ENCODE data around the gene EML5.
"Not testable (repeated sequence)": the region's sequence is repeated elsewhere in the genome, so short reads cannot be mapped to it uniquely, and the experiment has no call there.

EML5 gene

DNA sequence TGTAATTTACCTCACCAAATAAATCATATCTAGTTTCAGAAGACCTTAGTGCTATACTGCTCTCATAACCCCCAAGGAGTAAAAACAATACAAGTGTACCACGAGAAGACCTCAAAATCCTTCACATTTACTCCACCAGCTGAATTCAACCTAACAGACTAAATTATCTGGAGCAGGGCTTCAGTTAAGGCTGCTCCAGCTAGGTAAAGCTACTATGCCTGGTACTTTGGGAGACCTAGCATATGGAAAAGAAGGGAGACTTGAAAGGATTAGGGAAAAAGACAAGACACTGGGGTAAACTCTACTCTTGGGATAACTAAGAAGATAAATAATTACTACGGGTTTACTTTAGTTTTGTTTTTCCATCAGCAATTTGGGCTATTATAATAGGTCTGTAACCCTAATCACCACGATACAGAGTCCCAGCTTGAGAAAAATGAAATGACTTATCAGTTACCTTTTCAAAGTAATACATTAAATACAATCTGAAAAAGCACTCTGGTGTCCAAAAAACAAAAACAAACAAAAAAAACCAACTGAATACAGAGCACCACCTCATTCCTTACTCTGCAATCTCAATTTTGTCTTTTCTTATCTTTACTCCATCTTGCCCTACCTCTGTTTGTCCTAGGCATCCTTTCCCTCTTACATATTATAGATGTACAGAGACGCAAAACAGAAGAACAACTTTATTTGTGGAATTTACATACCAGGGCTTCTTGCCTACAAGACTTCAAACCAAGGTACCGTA lies 2.1 kb downstream of the EML5 start:
- Mint-ChIP-seq H3K4me1 (ENCODE audit: low read depth) (peaks cover 16% of the 10 kb centered on the region), H3K36me3 (ENCODE audit: low read depth) (no peaks in the 10 kb centered on the region), H3K4me3 (peak overlapping the region; percentile 3), H3K27ac (no peak overlapping the region), H3K9me3 (no peaks in the 10 kb centered on the region), H3K27me3 (ENCODE audit: low read depth) (peaks cover 33% of the 10 kb centered on the region)

DNA sequence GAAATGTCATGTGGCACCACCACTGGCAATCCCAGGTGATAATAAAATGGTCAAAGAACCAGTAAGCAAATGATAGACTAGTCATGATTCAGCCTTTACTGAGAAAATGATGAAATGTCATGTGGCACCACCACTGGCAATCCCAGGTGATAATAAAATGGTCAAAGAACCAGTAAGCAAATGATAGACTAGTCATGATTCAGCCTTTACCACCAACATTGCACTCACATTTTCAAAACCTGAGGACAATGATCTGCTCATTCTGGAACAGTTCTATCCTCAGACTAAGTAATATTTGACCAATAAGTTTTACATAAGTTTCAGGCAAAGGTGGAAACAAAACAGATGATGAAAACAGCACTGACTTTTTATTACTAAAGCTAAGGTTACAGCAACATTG lies 3.2 kb downstream of the EML5 start:
- not testable (repeated sequence) for H3K4me3 Mint-ChIP-seq; H3K27ac Mint-ChIP-seq; H3K36me3 Mint-ChIP-seq (ENCODE audit: low read depth); H3K9me3 Mint-ChIP-seq
- H3K27me3 Mint-ChIP-seq (ENCODE audit: low read depth): peaks cover 30% of the 10 kb centered on the region
- peaks cover 16% of the 10 kb centered on the region for H3K4me1 Mint-ChIP-seq (ENCODE audit: low read depth)

DNA sequence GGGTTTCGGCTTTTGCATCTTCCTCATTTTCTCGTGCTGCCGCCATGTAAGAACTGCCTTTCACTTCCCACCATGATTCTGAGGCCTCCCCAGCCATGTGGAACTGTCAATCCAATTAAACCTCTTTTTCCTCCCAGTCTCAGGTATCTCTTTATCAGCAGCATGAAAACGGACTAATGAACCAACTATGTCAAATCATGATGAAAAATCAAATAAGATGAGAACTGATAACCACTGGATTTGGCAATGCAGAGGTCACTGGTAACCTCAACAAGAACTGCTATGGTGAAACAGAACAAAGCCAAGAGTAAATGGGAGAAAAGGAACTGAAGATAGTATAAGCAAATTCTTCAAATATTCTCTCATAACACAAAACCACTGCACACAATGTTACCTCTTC lies 6.0 kb downstream of the EML5 start:
- Mint-ChIP-seq H3K4me1 (ENCODE audit: low read depth) (peaks cover 9% of the 10 kb centered on the region), H3K36me3 (ENCODE audit: low read depth) (peaks cover 5% of the 10 kb centered on the region), H3K9me3 (peaks cover 20% of the 10 kb centered on the region), H3K27me3 (ENCODE audit: low read depth) (peaks cover 18% of the 10 kb centered on the region), H3K4me3 (no peak overlapping the region), H3K27ac (no peak overlapping the region)

DNA sequence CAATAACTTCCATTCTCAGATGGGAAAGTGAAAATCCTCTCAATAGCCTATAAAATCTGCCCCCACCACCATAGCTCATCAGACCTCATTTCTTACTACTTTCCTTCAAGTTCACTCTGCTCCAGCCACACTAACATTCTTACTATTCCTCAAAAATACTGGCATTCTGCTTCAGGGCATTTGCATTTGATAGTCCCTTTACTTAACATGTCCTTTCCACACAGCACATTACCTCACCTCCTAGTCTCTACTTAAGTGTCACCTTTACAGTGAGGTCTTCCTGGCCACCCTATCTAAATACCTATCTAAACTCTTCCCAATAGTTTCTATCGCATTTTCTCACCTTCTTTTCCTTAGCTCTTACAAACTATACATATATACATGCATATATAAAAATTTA lies 6.8 kb downstream of the EML5 start:
- Mint-ChIP-seq H3K9me3 (peaks cover 23% of the 10 kb centered on the region), H3K4me1 (ENCODE audit: low read depth) (peaks cover 2% of the 10 kb centered on the region), H3K27ac (no peak overlapping the region), H3K36me3 (ENCODE audit: low read depth) (peaks cover 5% of the 10 kb centered on the region), H3K4me3 (no peak overlapping the region), H3K27me3 (ENCODE audit: low read depth) (peaks cover 10% of the 10 kb centered on the region)

DNA sequence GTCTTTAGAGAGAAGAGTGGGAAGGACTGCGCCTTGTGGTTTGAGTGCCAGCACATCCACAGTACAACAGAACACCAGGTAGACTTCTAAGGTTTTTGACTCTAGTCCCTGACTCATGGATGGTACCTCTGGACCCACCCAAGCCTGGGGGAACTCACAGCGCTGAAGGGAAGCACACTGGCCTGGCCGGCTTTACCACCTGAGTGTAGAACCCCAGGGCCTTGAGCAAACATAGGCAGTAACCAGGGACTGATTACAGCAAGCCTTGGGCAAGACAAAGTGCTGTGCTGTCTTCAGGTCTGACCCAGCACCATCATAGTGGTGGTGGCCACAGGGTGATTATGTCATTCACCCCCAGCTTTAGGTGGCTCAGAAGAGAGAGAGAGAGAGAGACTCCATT lies 17.2 kb downstream of the EML5 start:
- Mint-ChIP-seq H3K27ac (no peak overlapping the region), H3K9me3 (peaks cover 3% of the 10 kb centered on the region), H3K4me1 (ENCODE audit: low read depth) (no peaks in the 10 kb centered on the region), H3K4me3 (no peak overlapping the region), H3K27me3 (ENCODE audit: low read depth) (no peaks in the 10 kb centered on the region), H3K36me3 (ENCODE audit: low read depth) (no peaks in the 10 kb centered on the region)

DNA sequence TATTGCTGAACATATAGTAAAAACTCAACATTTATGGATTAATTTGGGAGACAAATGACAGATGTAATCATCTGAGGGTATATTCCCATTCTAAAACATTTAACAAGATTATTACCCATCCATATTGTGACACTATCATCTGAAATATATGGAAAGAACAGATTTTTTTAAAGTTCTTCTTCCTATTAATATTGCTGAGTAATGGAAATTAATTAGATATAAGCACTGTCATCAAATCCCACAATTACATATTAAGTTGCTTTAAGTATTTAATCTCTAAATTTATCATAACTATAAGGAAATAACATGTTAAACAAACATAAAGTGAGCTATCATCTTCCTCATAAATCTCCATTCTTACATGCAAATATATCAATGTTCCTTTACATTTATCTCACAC lies 22.0 kb downstream of the EML5 start:
- Mint-ChIP-seq H3K27me3 (ENCODE audit: low read depth) (no peaks in the 10 kb centered on the region), H3K27ac (no peak overlapping the region), H3K4me1 (ENCODE audit: low read depth) (no peaks in the 10 kb centered on the region), H3K9me3 (peaks cover 14% of the 10 kb centered on the region), H3K36me3 (ENCODE audit: low read depth) (no peaks in the 10 kb centered on the region), H3K4me3 (no peak overlapping the region)

DNA sequence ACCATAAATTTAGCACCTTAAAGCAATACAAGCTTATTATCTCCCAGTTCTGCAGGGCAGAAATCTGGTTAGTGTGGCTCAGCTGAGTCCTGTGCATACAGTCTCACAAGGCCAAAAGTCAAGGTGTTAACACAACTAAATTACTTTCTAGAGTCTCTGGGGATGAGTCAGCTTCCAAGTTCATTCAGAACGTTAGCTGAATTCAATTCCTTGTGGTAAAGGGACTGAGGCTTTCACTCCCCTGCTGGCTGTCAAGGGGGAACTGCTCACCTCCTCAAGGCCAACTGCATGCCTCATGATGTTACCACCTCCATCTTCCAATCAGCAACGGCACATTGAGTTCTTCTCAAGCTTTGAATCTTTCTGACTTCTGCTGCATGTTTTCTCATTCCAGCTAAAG lies 27.6 kb downstream of the EML5 start:
- Mint-ChIP-seq H3K9me3 (peaks cover 19% of the 10 kb centered on the region), H3K4me1 (ENCODE audit: low read depth) (no peaks in the 10 kb centered on the region), H3K27me3 (ENCODE audit: low read depth) (no peaks in the 10 kb centered on the region), H3K4me3 (no peak overlapping the region), H3K36me3 (ENCODE audit: low read depth) (no peaks in the 10 kb centered on the region), H3K27ac (no peak overlapping the region)

DNA sequence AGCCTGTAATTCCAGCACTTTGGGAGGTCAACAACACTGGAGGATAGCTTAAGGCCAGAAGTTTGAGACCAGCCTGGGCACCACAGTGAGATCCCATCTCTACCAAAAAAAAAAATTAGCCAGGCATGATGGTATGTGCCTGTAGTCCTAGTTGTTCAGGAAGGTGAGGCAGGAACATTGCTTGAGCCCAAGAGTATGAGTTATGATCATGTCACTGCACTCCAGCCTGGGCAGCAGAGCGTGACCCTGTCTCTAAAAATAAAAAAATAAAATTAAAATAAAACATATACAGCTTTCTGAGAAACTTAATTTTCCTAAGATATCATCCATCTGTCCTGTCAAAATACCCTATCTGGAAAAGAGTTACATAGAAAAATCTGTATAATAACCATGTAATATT lies 38.9 kb downstream of the EML5 start:
- Mint-ChIP-seq H3K4me3 (no peak overlapping the region), H3K9me3 (no peaks in the 10 kb centered on the region), H3K27me3 (ENCODE audit: low read depth) (no peaks in the 10 kb centered on the region), H3K36me3 (ENCODE audit: low read depth) (no peaks in the 10 kb centered on the region), H3K4me1 (ENCODE audit: low read depth) (no peaks in the 10 kb centered on the region), H3K27ac (no peak overlapping the region)

DNA sequence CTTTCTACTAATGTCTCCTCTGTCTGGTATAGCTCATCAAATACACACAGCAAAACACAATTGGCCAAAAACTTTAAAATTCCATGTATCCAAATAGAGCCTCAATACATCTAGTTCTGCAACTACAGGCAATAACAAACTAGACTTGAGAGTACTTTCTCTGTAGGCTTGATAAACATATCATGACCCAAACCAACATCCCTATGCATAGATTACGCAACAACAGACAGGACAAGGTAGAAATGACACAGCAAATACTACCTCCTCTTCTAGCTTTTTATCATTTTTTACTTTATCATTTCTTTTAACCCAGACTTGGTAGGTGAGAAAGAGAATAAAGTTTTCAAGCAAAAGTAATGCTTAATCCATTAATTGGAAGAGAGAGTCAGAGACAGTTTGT lies 41.8 kb downstream of the EML5 start:
- Mint-ChIP-seq H3K9me3 (no peaks in the 10 kb centered on the region), H3K27ac (no peak overlapping the region), H3K4me3 (no peak overlapping the region), H3K27me3 (ENCODE audit: low read depth) (no peaks in the 10 kb centered on the region), H3K36me3 (ENCODE audit: low read depth) (no peaks in the 10 kb centered on the region), H3K4me1 (ENCODE audit: low read depth) (no peaks in the 10 kb centered on the region)

DNA sequence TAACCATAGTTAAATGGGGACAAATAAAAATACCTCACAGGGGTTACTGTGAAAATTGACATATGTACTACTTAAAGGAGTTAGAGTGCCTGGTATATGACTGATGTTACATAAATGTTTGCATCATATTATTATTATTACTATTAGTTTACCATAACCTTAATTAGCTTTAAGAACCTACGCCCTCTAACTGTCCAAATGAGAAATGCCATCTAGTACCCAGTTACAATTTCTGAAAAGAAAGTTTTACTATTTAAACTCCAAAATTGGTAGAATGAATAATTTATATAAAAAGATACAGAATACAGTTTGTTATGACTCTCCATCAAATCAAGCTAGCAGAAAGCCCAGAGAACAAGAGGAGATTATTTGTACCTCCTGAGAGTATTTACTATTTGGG lies 42.3 kb downstream of the EML5 start:
- H3K9me3 Mint-ChIP-seq: no peaks in the 10 kb centered on the region
- no peaks in the 10 kb centered on the region for H3K27me3 Mint-ChIP-seq (ENCODE audit: low read depth)
- H3K36me3 Mint-ChIP-seq (ENCODE audit: low read depth): no peaks in the 10 kb centered on the region
- no peak overlapping the region for H3K4me3 Mint-ChIP-seq
- H3K4me1 Mint-ChIP-seq (ENCODE audit: low read depth): no peaks in the 10 kb centered on the region
- no peak overlapping the region for H3K27ac Mint-ChIP-seq

DNA sequence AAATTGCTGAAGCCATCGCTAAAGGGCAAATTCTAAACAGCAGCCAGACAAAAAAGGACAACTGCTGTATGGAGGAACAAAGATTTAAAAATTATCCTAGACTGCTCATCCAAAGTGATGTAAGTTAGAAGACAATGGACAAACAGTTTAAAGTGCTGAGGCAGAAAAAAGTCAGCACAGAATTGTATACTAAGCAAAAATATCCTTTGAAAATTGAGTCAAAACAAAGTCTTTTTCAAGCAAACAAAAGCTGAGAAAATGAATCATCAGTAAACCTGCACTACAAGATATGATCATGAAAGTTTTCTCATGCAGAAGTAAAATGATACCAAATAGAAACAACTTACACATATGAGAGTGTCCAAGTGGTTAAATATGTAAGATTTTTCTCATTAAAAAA lies 43.6 kb downstream of the EML5 start:
- Mint-ChIP-seq H3K27me3 (ENCODE audit: low read depth) (no peaks in the 10 kb centered on the region), H3K9me3 (no peaks in the 10 kb centered on the region)

DNA sequence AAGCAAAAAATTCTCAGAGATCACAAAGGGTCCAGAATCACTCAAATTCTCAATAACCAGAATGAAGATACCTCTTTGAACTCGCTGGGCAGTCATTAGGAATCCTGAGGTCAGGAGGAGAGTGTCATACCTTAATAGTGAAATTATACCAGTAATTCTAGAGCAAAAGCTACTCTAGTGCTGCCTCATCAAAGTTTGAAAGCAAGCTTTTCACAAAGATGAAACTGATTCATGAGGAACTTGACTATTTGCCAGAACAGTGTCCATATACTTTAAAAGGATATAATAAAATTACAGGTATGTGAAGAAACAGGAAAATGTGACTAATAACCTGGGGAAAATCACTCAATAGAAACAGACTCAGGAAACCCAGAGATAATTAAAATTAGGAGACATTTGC lies 44.5 kb downstream of the EML5 start:
- Mint-ChIP-seq H3K27ac (no peak overlapping the region), H3K27me3 (ENCODE audit: low read depth) (no peaks in the 10 kb centered on the region), H3K36me3 (ENCODE audit: low read depth) (no peaks in the 10 kb centered on the region), H3K4me1 (ENCODE audit: low read depth) (no peaks in the 10 kb centered on the region), H3K9me3 (no peaks in the 10 kb centered on the region), H3K4me3 (no peak overlapping the region)

More for the DNA sequence above, 43.6 kb downstream of the EML5 start:
- Mint-ChIP-seq H3K4me3 (no peak overlapping the region), H3K27ac (no peak overlapping the region), H3K36me3 (ENCODE audit: low read depth) (no peaks in the 10 kb centered on the region), H3K4me1 (ENCODE audit: low read depth) (no peaks in the 10 kb centered on the region)

DNA sequence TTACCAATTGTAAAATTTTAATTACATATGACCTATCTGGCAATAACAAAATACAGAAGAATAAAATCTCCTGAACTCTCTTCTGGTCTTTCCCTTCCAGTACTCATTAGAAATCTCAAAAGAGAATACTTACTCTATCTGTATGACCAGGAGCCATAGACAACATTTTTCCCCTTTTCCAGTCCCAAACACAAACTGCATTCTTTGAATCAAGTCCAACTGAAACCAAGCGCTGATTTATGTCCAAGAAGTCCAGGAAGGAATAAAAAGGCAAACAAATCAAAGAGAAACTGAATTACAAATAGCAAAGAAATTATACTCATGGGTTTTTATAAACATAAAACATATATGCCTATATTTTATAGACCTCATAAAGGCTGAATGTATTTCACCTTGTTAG lies 46.7 kb downstream of the EML5 start:
- Mint-ChIP-seq H3K27ac (no peak overlapping the region), H3K9me3 (no peaks in the 10 kb centered on the region), H3K4me1 (ENCODE audit: low read depth) (no peaks in the 10 kb centered on the region), H3K27me3 (ENCODE audit: low read depth) (no peaks in the 10 kb centered on the region), H3K36me3 (ENCODE audit: low read depth) (no peaks in the 10 kb centered on the region), H3K4me3 (no peak overlapping the region)

DNA sequence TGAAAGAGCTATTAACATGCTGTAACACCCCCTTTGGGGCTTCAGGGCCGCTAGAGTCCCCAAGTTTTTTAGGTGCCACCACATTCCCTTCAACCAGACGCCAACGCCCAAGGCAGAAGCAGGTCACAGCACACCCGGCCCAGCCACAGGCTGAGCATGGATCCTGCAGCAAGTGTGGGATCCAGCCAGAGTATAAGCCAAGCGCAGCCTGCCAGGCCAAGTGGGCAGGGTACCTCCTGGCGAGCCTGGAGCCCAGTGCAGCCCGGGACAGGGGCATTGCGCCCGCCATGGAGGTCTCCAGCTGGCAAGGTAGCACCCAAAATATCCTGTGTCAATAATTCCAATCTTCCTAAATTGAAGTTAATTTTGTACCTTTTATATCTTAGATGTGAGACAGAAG lies 55.5 kb downstream of the EML5 start:
- Mint-ChIP-seq H3K27me3 (ENCODE audit: low read depth) (no peaks in the 10 kb centered on the region), H3K9me3 (no peaks in the 10 kb centered on the region), H3K4me1 (ENCODE audit: low read depth) (no peaks in the 10 kb centered on the region), H3K4me3 (no peak overlapping the region), H3K36me3 (ENCODE audit: low read depth) (peaks cover 2% of the 10 kb centered on the region), H3K27ac (no peak overlapping the region)

DNA sequence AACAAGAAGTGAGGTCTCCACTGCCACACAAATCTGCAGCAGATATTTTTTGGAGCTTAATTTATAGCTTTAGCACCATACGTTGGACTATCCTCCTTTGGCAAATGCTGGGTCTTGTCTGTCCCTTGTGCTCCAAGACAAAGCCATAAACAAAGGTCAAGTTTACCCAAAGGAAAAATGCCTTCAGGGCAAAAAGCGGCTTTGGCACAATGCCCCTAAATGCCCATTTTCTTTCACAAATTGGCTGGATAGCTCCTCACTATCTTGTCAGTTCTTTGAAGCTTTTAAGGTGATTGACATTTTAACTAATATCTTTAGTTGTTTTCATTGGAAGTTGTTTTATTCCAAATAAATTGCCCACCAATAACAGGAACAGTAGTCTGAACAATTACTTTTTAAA lies 59.6 kb downstream of the EML5 start:
- Mint-ChIP-seq H3K27me3 (ENCODE audit: low read depth) (no peaks in the 10 kb centered on the region), H3K27ac (no peak overlapping the region), H3K4me1 (ENCODE audit: low read depth) (no peaks in the 10 kb centered on the region), H3K9me3 (no peaks in the 10 kb centered on the region), H3K4me3 (no peak overlapping the region), H3K36me3 (ENCODE audit: low read depth) (peaks cover 2% of the 10 kb centered on the region)

DNA sequence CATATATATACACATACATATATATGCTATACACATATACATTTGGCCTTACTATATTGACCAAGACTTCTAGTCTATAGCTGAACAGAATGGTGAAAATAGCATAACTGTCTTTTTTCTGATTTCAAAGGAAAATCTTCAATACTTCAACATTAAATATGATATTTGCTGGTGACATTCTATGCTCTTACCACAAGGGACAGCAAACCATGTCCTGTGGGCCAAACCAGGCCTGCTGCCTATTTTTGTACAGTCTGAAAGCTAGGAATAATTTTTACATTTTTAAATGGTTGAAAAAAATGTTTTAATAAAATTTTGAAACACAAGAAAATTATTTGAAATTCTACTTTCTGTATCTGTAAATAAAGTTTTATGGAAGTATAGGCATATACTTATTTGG lies 63.6 kb downstream of the EML5 start:
- peaks cover 2% of the 10 kb centered on the region for H3K36me3 Mint-ChIP-seq (ENCODE audit: low read depth)
- no peaks in the 10 kb centered on the region for H3K9me3 Mint-ChIP-seq
- H3K27ac Mint-ChIP-seq: no peak overlapping the region
- H3K4me1 Mint-ChIP-seq (ENCODE audit: low read depth): no peaks in the 10 kb centered on the region
- no peak overlapping the region for H3K4me3 Mint-ChIP-seq
- no peaks in the 10 kb centered on the region for H3K27me3 Mint-ChIP-seq (ENCODE audit: low read depth)
